Activated naive CD8-positive, alpha-beta T cell treated with anti-CD3 and anti-CD28 coated beads, Interleukin-2, amount 50 U/mL, for 16 hours (primary cell): Measurements from ENCODE around the gene MORF4L1.
"Not testable (repeated sequence)": the region's sequence is repeated elsewhere in the genome, so short reads cannot be mapped to it uniquely, and the experiment has no call there.

Experiments
- DNase-seq: peaks from one replicate; pipeline ENCODE4 v3.0.0-alpha.2; 2020; ENCODE audit warnings: low read depth, low spot score

The MORF4L1 gene

DNA sequence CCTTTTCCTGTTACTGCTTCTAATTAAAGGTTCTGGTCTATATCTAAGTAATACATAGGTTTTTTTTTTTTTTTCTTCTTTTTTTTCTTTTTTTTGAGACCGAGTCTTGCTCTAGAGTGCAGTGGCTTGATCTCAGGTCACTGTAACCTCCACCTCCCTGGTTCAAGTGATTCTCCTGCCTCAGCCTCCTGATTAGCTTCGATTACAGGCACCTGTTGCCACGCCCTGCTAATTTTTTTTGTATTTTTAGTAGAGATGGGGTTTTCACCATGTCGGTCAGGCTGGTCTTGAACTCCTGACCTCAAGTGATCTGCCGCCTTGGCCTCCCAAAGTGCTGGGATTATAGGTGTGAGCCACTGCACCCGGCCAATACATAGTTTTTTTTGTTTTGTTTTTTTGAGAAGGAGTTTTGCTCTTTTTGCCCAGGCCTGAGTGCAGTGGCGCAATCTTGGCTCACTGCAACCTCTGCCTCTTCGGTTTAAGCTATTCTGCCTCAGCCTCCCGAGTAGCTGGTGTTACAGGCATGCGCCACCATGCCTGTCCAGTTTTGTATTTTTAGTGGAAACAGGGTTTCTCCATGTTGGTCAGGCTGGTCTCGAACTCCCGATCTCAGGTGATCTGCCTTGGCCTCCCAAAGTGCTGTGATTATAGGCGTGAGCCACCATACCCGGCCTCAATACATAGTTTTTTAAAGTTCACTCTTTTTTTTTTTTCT is 28.3 kb downstream of the MORF4L1 start:
- not testable (repeated sequence) for DNase-seq

DNA sequence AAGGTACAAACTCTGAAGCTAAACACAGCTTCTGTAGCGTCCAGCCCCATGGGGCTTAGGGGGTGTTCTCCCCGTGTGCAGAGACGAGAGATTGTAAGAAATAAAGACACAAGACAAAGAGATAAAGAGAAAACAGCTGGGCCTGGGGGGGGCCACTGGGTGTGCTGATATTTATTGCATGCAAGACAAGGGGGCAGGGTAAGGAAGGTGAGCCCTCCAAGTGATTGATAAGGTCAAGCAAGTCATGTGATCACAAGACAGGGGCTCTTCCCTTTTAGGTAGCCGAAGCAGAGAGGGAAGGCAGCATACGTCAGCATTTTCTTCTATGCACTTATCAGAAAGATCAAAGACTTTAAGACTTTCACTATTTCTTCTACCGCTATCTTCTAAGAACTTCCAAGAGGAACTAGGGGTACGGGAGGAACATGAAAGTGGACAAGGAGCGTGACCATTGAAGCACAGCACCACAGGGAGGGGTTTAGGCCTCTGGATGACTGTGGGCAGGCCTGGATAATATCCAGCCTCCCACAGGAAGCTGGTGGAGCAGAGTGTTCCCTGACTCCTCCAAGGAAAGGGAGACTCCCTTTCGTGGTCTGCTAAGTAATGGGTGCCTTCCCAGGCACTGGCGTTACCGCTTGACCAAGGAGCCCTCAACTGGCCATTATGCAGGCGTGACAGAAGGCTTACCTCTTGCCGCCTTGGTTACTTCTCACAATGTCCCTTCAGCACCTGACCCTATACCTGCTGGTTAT is 29.8 kb downstream of the MORF4L1 start:
- DNase-seq: not testable (repeated sequence)

DNA sequence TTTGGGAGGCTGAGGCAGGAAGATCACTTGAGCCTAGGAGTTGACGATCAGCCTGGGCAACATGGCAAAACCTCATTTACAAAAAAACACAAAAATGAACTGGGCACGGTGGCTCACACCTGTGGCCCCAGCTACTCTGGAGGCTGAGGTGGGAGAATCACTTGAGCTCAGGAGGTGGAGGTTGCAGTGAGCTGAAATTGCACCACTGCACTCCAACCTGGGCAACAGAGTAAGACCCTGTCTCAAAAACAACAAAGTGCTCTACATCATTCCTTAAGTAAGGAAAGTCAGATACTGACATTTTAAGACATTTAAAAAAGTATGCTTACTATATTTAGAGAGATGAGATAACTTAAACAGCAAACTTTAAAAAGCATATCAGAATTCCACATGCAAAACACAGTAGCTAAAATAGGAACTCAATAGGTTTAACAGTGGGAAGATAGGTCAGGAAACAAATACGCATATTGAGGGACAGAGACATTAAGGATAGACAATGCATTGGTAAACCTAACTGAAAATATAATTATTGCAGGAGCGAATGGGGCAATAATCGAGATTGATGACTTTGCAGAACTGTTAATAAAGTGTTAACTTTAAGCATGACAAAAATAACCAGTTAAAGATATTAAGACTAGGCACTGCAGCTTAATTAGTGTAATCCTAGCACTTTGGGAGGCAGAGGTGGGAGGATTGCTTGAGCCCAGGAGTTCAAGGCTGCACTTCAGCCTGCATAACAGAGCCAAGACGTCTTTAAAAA is 32.1 kb downstream of the MORF4L1 start:
- no peak for DNase-seq

DNA sequence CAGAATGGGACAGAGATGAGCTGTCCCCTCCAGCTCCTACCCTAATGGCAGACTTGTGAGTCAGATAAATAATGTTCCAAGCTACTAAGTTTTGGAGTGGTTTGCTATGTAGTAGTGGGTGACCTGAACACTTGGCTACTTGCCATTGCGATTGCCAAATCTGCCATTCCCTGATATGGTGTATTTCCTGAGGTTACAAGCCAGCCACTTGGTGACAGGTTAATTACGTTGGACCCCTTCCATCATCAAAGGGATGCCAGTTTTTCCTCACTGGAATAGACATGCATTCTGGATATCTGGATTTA is 33.6 kb downstream of the MORF4L1 start:
- DNase-seq: no peak

DNA sequence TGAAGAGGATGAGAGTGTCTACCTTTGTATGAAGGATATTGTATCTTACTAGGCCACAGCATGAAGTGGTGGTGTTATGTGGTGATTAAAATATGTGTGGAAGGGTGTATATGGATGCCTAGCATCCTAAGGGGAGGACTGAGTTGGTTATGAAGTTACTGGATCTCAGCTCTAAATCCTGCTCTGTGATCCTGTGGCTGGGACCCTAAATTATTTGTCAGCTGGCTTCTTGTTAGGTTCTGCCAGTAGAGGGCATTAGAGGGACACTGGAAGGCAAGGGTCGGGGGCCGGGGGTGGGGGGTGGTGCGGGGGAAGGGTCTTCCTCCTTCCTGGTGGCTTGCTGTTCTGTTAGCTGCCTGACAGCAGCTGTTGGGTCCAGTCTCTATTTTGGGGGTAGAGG is 34.9 kb downstream of the MORF4L1 start:
- DNase-seq: no peak

DNA sequence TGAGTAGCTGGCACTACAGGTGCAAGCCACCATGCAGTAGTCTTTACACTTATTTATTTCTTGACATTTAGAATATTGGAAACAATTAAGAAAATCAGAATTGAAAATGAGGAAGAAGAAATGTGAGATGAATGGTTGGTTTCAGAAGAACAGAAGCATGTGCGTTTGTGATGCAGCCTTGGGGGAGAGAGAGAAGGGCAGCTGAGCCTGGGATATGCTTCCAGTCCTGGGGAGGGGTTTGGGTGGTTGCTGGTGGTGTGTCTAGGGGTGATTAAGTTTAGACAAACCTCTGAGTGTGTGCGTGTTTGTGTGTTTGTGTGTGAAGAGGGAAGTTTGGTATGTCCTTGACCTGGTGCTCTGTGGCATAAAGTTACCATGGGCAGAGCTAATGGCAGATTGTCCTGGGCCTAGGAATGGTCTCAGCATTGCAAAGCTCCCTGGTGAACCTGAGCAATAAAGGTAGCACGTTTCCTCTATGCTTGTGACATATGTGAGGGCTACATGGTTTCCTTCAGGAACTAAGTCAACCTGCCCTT is 36.5 kb downstream of the MORF4L1 start:
- DNase-seq: no peak

DNA sequence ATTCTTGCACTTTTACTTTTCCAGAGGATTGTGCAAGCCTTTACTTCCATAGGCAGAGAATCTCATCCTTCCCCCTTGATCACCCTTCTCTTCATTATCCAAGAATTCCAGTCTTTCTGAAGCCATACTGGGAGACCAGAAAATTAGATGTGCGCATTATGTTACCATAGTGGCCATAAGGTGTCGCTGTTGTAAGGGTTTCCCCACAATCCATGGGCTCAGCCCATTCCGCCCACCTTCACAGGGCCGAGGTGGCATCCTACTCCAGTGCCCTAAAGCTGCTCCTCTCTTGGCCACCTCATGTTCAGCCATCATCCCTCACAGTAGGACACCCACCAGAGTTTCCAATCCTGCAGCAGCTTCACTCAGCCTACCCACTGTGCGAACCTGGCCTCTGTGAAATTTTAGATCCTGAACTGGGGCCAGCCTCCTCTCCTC is 37.1 kb downstream of the MORF4L1 start:
- DNase-seq: no peak

DNA sequence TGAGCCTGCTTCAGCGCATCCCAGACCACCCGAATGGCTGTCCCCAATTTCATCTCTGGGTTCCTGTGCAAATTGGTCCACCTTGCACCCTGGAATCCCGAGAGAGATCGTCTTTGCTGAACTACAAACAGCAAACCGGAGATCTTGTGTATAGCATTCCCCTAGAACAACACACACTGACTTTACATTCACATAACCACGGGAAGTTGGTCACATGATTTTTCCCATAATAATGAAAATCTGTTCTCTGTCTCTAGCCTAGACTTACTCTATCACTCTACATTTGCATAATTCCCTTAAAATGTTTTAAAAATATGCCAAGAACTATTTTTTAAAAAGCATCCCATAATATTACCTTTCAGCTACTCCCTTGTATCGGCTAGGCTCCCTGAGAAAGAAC is 37.6 kb downstream of the MORF4L1 start:
- DNase-seq: no peak

DNA sequence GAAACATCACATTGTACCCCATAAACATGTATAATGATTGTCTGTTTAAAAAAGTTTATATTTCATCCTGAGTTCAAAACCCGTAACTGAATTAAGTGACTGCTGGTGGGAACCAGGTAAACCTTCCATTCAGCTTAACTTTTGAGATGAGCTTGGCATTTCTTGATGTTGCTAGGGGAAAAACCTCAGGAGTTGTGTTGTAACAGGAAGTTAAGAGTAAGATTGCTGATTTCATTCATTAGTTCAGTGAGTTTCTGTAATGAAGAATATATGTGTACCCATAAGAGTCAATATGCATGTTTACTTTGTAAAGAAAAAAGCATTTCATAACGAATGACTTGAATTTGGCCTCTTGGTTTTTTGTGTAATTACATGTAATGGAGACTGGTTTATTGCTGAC is 39.6 kb downstream of the MORF4L1 start:
- DNase-seq: no peak

DNA sequence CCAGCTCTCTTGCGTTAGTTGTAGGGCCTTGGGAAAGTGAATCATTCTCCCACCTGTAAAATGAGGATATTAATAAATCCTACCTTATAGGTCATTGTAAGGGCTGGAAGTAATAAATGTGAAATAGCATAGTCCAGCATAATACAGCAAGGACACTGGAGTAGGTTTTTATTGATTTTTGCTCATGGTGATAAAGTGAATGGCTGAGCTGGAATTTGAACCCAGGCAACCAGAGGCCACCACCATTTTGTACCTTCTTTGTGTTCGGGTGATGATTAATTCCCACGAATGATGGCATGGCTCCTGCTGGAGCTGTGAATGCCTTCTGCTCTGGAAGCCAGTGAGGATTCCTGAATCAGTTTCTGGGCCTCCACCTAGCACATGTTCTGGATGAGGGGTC is 40.3 kb downstream of the MORF4L1 start:
- DNase-seq: no peak

DNA sequence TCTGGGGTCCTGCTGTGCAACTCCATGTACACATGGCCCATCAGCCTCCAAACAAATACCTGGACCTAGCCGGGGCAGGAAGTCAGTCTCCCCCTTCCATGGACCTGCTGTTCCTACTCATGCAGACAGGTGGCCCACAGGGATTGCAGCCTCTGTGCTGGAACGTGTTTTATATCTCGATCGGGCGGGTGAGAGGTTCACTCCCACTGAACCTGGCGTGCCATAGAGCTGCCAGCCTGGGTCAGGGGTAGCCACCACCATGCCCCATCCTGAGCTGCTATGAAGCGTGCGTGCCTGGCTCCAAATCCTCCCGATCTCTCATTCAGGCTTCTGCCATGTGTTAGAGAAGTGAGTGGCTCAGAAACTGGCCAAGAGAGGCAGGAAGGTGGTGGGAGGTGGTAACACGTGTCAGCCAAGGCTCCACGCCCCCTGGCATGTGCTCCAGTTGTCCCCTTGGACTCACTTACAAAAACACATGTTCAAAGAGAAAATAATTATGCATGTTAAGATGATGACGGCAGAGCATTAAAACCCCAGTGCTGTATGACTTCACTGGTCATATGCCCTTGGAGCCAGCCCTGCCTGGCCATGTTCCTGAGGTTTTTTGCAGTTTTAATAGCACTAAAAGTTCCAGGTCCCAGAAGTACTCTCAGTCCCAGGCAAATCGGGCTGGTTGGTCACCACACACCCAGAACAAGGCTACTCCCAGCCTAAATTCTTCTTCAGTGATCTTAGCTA is 41.5 kb downstream of the MORF4L1 start:
- no peak for DNase-seq

DNA sequence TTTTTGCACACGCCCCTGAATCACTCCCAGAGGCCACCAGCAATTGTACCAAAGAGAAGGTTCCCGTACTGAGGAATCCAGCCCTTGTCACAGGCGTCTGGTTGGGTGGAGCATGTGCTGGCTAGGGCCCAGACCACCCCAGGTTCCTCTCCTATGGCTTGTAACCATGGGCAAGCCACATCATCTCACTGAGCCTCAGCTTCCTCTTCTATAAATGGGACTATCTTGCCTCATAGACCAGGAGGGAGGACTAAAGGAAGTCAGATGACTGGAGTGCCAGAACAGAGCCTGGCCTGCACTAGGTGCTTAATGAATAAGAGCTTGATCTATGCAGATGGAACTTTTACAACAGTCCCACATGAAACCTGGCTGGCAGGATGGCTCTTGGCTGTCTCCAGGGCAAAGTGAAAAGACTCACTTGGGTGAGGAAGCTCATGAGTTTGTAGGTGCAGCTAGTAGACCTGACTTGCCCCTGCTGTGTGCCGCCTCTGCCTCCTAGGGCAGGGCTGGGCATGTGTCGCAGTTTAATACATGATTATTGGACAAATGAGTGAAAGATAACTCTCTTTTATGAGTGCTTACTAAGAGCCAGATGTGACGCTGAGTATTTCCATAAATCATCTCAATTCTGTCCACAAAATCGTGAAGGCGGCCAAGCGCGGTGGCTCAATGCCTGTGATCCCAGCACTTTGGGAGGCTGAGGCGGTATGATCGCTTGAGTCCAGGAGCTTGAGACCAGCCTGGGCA is 42.8 kb downstream of the MORF4L1 start:
- no peak for DNase-seq

DNA sequence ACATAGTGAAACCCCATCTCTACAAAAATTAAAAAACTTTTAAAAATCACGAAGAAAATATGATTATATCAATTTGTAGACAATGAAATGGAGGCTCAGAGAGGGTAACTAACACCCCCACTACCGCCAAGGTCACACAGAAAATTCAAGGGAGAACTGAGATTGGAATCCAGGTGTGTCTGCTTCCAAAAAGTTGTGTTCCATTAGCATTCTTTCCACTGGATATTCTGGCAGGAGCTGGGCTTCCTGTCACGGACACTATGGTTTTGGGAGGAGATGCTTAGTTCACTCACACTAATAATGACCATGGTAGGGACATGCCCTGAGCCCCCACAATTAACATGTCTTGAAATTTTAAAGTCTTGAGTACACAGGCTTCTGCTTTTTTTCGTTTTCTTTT is 43.4 kb downstream of the MORF4L1 start:
- DNase-seq: no peak

DNA sequence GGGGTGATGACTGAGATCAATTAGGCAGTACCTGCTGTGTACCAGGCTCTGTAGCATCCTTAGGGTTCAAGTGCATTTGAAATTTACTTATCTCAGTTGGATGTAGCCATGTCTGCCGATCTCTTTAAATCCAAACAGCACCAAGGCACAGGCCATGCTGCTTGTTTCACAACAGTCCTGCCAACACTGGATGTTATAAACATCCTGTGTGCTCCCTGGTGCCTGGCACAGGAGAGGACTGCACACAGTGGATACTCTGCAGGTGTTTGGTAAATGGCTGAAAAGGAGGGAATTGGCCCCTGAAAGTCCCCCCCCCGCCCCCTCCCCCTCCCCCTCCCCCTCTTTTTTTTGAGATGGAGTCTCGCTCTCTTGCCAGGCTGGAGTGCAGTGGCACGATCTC is 45.2 kb downstream of the MORF4L1 start:
- no peak for DNase-seq

DNA sequence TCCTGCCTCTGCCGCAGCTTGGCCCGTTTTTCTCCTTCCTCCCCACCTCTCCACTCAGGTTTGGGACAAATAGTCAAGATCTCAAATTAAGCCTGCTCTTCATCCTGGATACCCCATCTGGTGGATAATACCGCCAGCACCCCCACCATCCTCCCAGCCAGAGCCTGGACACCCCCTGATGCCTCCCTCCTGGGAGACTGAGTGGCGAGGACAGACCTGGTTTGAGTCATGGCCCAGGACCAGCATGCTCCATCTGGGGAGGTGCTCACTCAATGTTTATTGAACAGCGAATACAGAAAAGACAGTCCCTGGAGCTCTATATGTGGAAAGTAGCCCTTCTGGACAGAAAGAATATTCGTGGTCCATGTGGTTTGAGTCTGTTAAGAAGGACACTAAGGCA is 48.8 kb downstream of the MORF4L1 start:
- no peak for DNase-seq

DNA sequence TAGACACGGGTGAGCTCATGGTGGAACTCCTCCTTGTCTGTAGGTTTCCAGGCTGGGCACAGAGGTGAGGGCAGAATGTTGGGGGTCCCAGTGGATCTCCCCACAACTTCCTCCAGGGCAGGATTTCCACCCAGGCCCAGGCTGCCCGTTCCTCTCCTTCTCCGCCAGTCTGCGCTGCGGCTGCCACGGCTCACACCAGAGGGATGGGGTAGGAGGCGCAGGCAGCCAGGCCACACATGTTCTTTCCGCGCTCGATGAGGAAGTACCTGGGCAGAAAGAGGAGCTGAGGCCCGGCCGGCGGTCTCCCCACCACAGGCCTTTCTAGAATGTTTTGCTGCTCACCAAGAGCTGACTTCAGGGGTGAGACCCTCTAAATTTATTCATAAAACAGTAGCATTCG is 49.2 kb downstream of the MORF4L1 start:
- DNase-seq: no peak

DNA sequence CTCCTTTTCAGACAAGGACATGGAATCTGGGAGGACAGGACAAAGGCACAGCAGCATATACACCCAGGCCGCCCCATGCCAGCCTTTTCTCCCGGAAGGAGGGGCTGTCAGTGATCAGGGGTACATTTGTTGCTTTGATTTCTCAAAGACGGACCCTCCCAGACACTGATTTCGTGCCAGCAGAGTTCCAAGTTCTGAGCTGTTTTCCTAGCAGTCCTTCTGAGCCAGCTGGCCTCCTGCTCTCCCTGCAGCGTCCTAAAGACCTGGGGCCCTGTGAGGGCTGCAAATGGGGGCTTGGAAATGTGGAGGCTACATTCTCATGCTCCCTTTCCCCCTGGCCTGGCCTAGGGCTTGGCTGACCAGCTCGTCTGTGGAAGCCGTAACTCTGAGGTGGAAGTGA is 49.8 kb downstream of the MORF4L1 start:
- no peak for DNase-seq

DNA sequence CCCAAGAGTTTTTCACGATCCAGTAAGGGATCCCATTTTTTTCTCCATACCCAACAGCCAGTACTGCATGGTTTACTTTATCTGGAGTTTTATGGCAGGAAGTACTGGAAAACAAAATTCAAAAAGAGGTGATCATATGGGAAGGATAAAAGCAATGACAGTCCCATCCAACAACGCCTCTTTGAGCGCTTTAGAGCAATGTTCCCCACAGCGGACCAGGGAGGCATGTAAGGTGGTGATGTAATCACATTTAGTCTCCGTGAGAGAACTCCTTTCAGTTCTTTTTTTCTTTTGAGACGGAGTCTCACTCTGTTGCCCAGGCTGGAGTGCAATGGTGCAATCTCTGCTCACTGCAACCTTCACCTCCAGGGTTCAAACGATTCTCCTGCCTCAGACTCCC is 50.3 kb downstream of the MORF4L1 start:
- no peak for DNase-seq

DNA sequence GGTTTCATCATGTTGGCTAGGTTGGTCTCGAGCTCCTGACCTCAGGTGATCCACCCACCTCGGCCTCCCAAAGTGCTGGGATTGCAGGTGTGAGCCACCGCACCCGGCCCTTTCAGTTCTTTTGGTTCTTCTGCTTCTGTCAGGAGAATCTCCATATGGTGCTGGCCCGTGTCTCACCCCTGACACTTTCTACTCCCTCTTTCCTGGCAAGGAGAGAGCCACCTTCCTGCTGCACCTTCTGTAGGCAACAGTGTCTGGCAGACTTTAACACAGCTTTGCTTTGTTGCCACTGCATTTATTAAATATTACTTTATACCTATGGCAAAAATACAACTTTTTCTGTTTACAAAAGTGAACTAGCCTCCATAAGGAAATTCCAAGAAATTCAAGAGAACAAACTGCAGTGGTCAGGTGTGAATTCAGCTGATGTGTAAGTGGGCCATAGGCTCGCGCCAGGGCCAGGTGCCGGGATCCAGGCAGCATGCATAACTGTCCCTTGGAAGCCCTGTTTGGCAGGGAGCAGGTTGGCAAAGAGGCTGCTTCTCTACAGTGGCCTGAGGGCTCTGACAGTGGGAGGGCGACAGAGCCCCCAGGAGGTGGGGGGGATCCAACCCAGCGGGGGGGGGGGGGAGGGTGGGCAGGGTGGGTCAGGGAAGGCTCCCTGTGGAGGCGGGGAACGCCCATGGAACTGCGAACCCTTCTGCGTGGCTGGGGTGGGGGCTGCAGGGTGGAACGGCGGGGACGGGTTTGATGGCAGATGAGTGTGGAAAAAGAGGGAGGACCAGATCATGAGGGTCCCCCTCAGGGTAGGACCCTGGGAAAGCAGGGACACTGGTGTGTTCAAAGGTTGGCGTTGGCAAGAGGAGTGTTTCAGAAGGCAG is 51.0 kb downstream of the MORF4L1 start:
- no peak for DNase-seq

DNA sequence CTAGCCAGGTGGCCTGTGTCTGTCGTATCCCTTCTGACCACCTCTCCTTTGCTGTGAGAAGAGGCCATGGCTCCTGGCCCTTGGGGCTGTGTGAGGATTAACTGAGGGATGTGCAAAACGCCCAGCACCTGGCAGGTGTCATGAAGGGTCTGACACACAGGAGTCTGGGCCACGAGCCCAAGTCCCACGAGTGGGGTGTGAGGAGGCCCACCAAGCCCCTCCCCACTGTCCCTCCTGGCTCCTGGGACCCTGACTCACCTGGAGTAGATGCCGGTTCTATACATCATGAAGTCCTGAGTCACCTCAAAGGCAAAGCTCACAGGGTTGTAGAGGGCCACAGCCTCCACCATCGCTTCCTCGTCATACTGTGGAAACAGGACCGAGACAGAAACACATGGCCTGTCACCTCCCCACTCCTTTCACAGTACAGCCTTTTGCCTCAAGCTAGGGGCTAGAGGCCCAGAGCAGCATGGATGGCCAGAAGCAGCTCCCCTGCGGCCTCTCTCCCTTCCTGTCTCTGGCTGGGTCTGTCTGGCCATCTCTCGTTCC is 52.5 kb downstream of the MORF4L1 start:
- DNase-seq: no peak
